Prostate gland (tissue), 2 donors: Measurements from ENCODE around the gene PRIMA1.

Experiments used
- CTCF ChIP-seq, 4 experiments: fragments of 200-600 bp in 2 of 4; fragments of 450-650 bp in 2 of 4; sonication (generic) in 2 of 4; IDR thresholded peaks; 1 replicate in 3 of 4; 2 replicates in 1 of 4; pipeline ENCODE4 v1.5.1; 2016 to 2019; ENCODE audit warnings: antibody characterized with exemption in 4 of 4, mild to moderate bottlenecking in 2 of 4, moderate library complexity in 2 of 4
- POLR2A ChIP-seq: fragments of 450-650 bp; IDR thresholded peaks from one replicate; pipeline ENCODE4 v1.6.1; 2016; ENCODE audit warnings: antibody characterized with exemption, mild to moderate bottlenecking

DNA sequence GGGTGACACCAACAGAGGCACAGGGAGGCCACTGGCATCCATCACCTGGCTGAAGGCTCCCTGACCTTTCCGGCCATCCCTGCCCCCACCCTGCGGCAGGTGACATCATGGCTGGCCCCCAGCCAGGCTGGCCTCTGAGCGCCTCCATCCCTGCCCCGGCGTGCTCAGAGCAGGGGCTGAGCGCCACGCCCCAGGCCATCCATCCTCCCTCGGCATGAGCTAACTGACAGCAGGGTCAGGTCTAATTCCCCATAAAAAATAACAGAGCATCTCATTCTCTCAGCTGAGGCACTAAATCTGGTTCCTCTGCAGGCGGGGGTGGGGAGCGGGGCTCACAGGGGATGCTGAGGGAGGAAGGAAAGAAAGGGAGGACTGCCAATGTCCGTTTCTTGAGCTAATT is 50.7 kb downstream of the PRIMA1 start:
- no peak for TF ChIP-seq POLR2A
- no peak for TF ChIP-seq CTCF (IDR thresholded peaks at IDR 0.05)
